ENCODE data around the gene PKD1L1.
A peak's percentile ranks its signal among the peaks of the same experiment; 100 is the strongest.
"Not testable (repeated sequence)": the region's sequence is repeated elsewhere in the genome, so short reads cannot be mapped to it uniquely, and the experiment has no call there.

The PKD1L1 gene, protein sequence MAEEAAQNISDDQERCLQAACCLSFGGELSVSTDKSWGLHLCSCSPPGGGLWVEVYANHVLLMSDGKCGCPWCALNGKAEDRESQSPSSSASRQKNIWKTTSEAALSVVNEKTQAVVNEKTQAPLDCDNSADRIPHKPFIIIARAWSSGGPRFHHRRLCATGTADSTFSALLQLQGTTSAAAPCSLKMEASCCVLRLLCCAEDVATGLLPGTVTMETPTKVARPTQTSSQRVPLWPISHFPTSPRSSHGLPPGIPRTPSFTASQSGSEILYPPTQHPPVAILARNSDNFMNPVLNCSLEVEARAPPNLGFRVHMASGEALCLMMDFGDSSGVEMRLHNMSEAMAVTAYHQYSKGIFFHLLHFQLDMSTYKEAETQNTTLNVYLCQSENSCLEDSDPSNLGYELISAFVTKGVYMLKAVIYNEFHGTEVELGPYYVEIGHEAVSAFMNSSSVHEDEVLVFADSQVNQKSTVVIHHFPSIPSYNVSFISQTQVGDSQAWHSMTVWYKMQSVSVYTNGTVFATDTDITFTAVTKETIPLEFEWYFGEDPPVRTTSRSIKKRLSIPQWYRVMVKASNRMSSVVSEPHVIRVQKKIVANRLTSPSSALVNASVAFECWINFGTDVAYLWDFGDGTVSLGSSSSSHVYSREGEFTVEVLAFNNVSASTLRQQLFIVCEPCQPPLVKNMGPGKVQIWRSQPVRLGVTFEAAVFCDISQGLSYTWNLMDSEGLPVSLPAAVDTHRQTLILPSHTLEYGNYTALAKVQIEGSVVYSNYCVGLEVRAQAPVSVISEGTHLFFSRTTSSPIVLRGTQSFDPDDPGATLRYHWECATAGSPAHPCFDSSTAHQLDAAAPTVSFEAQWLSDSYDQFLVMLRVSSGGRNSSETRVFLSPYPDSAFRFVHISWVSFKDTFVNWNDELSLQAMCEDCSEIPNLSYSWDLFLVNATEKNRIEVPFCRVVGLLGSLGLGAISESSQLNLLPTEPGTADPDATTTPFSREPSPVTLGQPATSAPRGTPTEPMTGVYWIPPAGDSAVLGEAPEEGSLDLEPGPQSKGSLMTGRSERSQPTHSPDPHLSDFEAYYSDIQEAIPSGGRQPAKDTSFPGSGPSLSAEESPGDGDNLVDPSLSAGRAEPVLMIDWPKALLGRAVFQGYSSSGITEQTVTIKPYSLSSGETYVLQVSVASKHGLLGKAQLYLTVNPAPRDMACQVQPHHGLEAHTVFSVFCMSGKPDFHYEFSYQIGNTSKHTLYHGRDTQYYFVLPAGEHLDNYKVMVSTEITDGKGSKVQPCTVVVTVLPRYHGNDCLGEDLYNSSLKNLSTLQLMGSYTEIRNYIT (N-terminal part only)

DNA sequence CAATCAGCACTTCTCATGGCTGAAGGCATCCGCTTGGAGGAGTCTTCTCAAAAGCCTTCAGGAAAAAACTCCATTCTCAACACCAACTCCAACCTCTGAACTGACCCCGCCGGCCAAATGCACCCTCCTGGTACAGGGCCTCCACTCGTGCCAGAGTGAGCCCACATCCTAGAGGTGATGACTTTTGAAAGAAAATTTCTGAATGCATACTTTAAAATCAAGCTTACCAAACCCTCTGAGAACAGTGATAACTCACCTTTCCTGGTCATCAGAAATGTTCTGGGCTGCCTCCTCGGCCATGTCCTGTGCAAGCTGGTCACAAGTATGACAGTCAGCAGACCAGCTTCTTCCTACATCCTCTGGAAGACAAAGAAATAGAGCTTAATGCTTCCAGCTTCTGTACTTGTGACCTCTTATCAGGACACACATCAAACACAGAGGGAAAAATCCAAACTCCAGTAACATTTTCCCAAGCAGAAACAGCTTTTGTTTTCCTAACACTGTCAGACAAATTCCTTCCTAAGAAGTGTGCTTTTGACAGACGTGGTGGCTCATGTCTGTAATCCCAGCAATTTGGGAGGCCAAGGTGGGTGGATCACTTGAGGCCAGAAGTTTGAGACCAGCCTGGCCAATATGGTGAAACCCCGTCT lies at the start of gene PKD1L1:
TSS of gene PKD1L1 (minus strand) at position 326 of the 650 bp plus-strand sequence. CDS start at position 300, 26 bp downstream.
- peaks cover 13% of the 10 kb centered on the region for H3K4me1 ChIP-seq (ENCODE audit: control insufficient read depth, low read depth, low read length)
- no peaks in the 10 kb centered on the region for H3K36me3 ChIP-seq (ENCODE audit: control insufficient read depth, low read depth, low read length)
- no peak within 1 kb of the TSS for H3K4me3 ChIP-seq (ENCODE audit: low read length)
- no peak within 1 kb of the TSS for H3K27ac ChIP-seq (ENCODE audit: low read length)
- no peaks in the 10 kb centered on the region for H3K27me3 ChIP-seq (ENCODE audit: control insufficient read depth, insufficient read depth, low read length)
- H3K9ac ChIP-seq (ENCODE audit: low read length), result no peak within 1 kb of the TSS
- no peaks in the 10 kb centered on the region for H3K9me3 ChIP-seq (ENCODE audit: control insufficient read depth, low read depth, low read length)

DNA sequence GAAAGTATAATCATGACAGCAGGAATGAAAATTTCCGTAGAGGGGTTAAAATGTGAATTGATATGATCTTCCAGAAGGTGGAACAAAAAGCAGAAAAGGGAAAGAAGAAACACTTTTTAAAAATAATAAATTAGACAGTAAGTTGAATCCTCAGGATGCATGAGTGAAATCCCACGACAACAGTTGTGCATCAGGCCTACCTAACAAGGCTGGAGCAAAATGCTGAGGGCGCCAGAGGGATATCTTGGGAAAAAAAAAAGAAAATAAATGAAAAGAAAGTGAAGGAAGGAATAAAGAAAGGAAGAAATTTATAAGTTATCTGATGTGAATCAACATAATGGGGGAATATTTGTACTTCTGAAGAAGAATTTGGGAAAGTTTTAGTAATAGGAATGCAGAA lies 44.2 kb upstream of the PKD1L1 start:
- no peaks in the 10 kb centered on the region for H3K27me3 ChIP-seq (ENCODE audit: control insufficient read depth, insufficient read depth, low read length)
- peak overlapping the region; percentile 62 for H3K4me3 ChIP-seq (ENCODE audit: low read length)
- H3K27ac ChIP-seq (ENCODE audit: low read length), result no peak overlapping the region
- no peaks in the 10 kb centered on the region for H3K9me3 ChIP-seq (ENCODE audit: control insufficient read depth, low read depth, low read length)
- H3K4me1 ChIP-seq (ENCODE audit: control insufficient read depth, low read depth, low read length), result peaks cover 10% of the 10 kb centered on the region
- no peaks in the 10 kb centered on the region for H3K36me3 ChIP-seq (ENCODE audit: control insufficient read depth, low read depth, low read length)
- peak overlapping the region; percentile 57 for H3K9ac ChIP-seq (ENCODE audit: low read length)

DNA sequence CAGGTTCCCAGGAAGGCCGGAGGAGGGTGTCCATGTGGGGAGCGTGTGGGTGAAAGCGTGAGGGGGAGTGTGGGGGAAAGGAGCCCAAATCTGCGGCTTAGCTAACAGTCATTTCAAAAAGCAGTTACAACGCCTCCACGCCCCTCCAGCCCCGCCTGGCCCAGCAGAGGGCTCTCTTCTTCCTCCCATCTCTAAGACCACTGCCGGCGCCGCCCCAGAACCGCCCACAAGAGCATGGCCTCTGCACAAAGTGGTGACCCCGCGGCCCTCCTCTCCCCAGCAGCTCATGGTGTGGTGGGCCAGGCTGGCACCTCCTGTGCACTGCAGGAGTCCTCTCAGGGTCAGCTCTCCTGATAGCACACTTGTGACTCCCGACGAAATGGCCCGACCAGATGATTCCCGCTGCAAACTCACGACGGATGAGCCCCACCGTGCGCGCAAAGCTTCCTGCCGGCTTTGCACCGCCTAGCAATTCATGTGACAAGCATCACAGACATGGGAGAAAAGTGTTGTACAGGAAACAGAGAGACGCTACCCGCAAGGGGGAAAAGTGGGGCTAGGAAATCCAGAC lies 43.6 kb upstream of the PKD1L1 start:
- peaks cover 10% of the 10 kb centered on the region for H3K4me1 ChIP-seq (ENCODE audit: control insufficient read depth, low read depth, low read length)
- H3K9ac ChIP-seq (ENCODE audit: low read length), result peak overlapping the region; percentile 57
- H3K36me3 ChIP-seq (ENCODE audit: control insufficient read depth, low read depth, low read length), result no peaks in the 10 kb centered on the region
- H3K4me3 ChIP-seq (ENCODE audit: low read length), result peak overlapping the region; percentile 62
- no peaks in the 10 kb centered on the region for H3K9me3 ChIP-seq (ENCODE audit: control insufficient read depth, low read depth, low read length)
- no peaks in the 10 kb centered on the region for H3K27me3 ChIP-seq (ENCODE audit: control insufficient read depth, insufficient read depth, low read length)
- no peak overlapping the region for H3K27ac ChIP-seq (ENCODE audit: low read length)

DNA sequence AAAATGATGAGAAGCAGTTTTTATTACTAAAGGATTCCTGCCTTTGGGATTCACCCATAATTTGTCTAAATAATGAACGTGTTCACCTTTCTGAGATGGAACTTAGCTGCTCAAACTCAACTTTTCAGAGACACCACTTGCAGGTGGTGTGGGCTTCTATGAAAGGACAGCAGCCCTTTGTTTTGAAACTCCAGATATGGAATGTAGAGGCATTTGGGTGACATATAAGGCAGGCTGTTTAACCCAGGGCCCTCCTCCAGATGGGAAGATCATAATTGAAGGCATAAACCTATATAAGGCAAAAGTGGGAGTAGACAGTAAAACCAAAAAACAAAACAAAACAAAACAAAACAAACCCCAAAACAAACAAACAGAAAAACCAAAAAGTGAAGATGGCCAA lies 43.0 kb upstream of the PKD1L1 start:
- peak overlapping the region; percentile 62 for H3K4me3 ChIP-seq (ENCODE audit: low read length)

DNA sequence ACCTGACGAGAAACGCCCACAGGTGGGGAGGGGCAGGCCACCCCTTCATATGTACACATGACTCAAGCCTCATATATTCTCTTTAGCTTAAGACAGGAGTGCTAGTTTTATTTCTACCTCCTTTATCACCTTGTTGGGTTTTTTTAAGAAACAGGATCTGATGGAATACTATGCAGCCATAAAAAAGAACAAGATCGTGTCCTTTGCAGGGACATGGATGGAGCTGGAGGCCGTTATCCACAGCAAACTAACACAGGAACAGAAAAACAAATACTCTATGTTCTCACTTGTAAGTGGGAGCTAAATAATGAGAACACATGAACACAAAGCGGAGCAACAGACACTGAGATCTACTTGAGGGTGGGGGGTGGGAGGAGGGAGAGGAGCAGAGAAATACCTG lies 42.3 kb upstream of the PKD1L1 start:
- Histone ChIP-seq H3K9ac (ENCODE audit: low read length) (no peak overlapping the region), H3K4me3 (ENCODE audit: low read length) (no peak overlapping the region), H3K27ac (ENCODE audit: low read length) (no peak overlapping the region), H3K4me1 (ENCODE audit: control insufficient read depth, low read depth, low read length) (peaks cover 10% of the 10 kb centered on the region), H3K36me3 (ENCODE audit: control insufficient read depth, low read depth, low read length) (no peaks in the 10 kb centered on the region), H3K27me3 (ENCODE audit: control insufficient read depth, insufficient read depth, low read length) (no peaks in the 10 kb centered on the region), H3K9me3 (ENCODE audit: control insufficient read depth, low read depth, low read length) (no peaks in the 10 kb centered on the region)

More for the DNA sequence above, 43.0 kb upstream of the PKD1L1 start:
- Histone ChIP-seq H3K27ac (ENCODE audit: low read length) (no peak overlapping the region), H3K27me3 (ENCODE audit: control insufficient read depth, insufficient read depth, low read length) (no peaks in the 10 kb centered on the region), H3K4me1 (ENCODE audit: control insufficient read depth, low read depth, low read length) (peaks cover 10% of the 10 kb centered on the region), H3K9me3 (ENCODE audit: control insufficient read depth, low read depth, low read length) (no peaks in the 10 kb centered on the region), H3K9ac (ENCODE audit: low read length) (peak overlapping the region; percentile 57), H3K36me3 (ENCODE audit: control insufficient read depth, low read depth, low read length) (no peaks in the 10 kb centered on the region)

DNA sequence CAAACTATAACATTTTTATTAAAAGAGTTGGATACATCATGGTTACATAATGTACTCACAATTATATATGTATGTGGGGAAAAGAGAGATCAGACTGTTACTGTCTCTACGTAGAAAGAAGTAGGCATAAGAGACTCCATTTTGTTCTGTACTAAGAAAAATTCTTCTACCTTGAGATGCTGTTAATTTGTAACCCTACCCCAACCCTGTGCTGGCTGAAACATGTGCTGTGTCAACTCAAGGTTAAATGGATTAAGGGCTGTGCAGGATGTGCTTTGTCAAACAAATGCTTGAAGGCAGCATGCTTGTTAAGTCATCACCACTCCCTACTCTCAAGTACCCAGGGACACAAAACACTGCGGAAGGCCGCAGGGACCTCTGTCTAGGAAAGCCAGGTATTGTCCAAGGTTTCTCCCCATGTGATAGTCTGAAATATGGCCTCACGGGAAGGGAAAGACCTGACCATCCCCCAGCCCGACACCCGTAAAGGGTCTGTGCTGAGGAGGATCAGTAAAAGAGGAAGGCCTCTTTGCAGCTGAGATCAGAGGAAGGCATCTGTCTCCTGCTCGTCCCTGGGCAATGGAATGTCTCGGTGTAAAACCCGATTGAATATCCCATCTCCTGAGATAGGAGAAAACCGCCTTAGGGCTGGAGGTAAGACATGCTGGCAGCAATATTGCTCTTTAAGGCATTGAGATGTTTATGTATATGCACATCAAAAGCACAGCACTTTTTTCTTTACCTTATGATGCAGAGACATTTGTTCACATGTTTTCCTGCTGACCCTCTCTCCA lies 41.5 kb upstream of the PKD1L1 start:
- H3K4me3 ChIP-seq (ENCODE audit: low read length); H3K36me3 ChIP-seq (ENCODE audit: control insufficient read depth, low read depth, low read length); H3K27ac ChIP-seq (ENCODE audit: low read length): not testable (repeated sequence)

DNA sequence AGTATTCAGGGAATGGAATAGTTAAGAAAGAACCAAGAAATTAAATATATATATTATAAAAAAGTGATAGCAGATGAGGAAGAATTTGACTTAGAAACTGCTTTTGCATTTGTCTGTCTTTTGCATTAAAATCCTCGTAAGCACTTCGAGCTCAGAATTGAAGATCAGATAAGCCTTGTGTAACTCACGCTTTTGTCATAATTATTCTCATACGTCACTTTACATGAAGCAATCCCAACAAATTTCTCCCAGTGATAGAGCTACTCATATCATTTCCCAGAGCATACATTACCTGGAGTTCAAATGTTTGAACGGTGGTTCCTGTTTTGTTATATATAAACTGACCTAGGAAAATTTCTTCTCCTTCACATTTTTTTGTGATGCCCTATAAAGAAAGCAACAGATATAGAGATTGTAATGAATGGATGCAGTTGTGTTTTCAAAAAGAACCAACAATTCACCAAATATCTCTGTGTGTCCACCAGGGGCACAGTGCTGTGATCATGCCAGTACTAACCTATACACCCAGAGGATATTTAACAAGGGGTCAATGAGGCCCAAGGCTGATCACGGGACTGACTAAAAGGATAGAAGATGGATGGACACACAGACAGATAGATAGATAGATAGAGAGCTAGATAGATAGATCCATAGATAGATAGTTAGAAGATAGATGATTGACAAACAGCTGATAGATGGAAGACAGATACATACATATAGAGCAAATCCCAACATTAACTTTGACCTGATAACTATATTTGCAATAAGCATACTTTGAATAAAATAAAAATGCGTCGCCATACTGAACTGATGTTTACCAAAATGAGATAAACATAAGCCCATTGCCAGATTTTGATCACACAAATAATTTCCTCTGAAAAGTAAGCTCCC lies 40.5 kb upstream of the PKD1L1 start:
- H3K27ac ChIP-seq (ENCODE audit: low read length), result no peak overlapping the region
- no peaks in the 10 kb centered on the region for H3K27me3 ChIP-seq (ENCODE audit: control insufficient read depth, insufficient read depth, low read length)
- no peak overlapping the region for H3K9ac ChIP-seq (ENCODE audit: low read length)
- peaks cover 10% of the 10 kb centered on the region for H3K4me1 ChIP-seq (ENCODE audit: control insufficient read depth, low read depth, low read length)
- H3K36me3 ChIP-seq (ENCODE audit: control insufficient read depth, low read depth, low read length), result no peaks in the 10 kb centered on the region
- H3K9me3 ChIP-seq (ENCODE audit: control insufficient read depth, low read depth, low read length), result no peaks in the 10 kb centered on the region
- H3K4me3 ChIP-seq (ENCODE audit: low read length), result no peak overlapping the region

More for the DNA sequence above, 41.5 kb upstream of the PKD1L1 start:
- H3K4me1 ChIP-seq (ENCODE audit: control insufficient read depth, low read depth, low read length); H3K27me3 ChIP-seq (ENCODE audit: control insufficient read depth, insufficient read depth, low read length); H3K9ac ChIP-seq (ENCODE audit: low read length); H3K9me3 ChIP-seq (ENCODE audit: control insufficient read depth, low read depth, low read length): not testable (repeated sequence)

DNA sequence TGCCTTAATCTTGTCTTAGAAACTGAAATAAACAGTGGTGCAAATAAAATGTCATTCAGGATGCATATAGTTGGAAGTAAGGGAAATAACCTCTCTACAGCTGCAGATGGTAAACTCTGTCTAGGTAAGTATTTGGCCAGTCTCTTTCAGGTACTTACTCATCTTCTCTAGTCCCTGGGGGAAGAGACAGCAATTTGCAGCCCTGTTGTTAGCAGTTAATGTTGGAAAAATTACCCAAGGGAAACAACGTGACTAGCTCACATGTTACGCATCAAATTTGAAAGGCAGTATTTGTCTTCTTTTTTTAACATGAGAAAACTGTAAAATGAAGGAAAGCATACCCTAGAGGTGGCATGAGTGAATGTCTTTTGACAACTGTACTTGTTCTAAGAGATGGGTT lies 34.3 kb upstream of the PKD1L1 start:
- Histone ChIP-seq H3K27me3 (ENCODE audit: control insufficient read depth, insufficient read depth, low read length) (no peaks in the 10 kb centered on the region), H3K27ac (ENCODE audit: low read length) (no peak overlapping the region), H3K9ac (ENCODE audit: low read length) (no peak overlapping the region), H3K9me3 (ENCODE audit: control insufficient read depth, low read depth, low read length) (no peaks in the 10 kb centered on the region), H3K4me1 (ENCODE audit: control insufficient read depth, low read depth, low read length) (peaks cover 5% of the 10 kb centered on the region), H3K36me3 (ENCODE audit: control insufficient read depth, low read depth, low read length) (peaks cover 9% of the 10 kb centered on the region), H3K4me3 (ENCODE audit: low read length) (no peak overlapping the region)

DNA sequence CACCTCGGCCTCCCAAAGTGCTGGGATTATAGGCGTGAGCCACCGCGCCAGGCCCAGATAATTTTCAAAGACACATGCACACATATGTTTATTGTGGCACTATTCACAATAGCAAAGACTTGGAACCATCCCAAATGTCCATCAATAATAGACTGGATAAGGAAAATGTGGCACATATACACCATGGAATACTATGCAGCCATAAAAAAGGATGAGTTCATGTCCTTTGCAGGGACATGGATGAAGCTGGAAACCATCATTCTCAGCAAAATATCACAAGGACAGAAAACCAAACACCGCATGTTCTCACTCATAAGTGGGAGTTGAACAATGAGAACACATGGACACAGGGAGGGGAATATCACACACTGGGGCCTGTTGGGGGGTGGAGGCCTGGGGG lies 32.4 kb upstream of the PKD1L1 start:
- H3K9ac ChIP-seq (ENCODE audit: low read length); H3K4me3 ChIP-seq (ENCODE audit: low read length); H3K27ac ChIP-seq (ENCODE audit: low read length); H3K4me1 ChIP-seq (ENCODE audit: control insufficient read depth, low read depth, low read length); H3K9me3 ChIP-seq (ENCODE audit: control insufficient read depth, low read depth, low read length); H3K27me3 ChIP-seq (ENCODE audit: control insufficient read depth, insufficient read depth, low read length): not testable (repeated sequence)
- peaks cover 28% of the 10 kb centered on the region for H3K36me3 ChIP-seq (ENCODE audit: control insufficient read depth, low read depth, low read length)
